Putamen (tissue), 1 donor: ENCODE results near the gene TREH.

ENCODE experiments used
- DNase-seq: peaks from one replicate; pipeline ENCODE4 v3.0.0-alpha.2; 2016; ENCODE audit warnings: low spot score

Gene TREH

DNA sequence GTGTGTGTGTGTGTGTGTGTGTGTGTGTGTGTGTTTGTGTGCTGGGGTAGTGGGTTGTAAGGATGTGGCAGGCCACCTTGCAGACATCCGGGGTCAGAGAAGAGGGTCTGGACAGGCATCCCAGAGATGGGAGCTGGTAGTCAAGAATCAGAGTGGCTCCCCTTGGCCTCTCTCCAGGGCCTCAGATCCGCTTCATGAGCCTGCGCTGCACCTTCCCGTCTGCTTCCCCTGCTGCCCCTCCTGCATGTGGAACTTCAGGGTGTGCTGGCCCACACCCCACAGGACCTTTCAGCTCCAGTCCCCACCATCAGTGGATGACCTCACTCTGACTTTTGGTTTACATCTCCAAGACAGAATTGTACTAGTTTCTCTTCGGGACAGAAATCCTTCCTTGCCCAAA, 31.2 kb downstream of the TREH start:
- no peak for DNase-seq

DNA sequence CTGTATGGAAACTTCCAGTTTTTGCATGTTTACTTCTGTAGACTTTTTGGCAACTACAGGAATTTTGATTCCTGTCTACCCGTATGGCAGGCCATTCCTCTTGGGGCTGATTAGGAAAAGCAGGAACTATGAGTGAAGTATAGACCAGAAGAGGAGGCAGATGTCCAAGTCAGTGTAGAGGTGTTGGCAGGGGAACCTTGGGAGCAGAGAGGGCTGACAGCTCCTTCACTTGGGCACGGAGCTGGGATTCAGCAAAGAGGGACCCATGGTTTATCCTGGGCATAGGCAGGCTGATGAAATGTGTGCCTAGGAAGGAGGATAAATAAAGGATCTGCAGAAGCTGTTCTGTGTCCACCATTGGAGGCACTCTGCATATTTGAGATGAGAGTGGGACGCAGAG, 33.1 kb downstream of the TREH start:
- no peak for DNase-seq

DNA sequence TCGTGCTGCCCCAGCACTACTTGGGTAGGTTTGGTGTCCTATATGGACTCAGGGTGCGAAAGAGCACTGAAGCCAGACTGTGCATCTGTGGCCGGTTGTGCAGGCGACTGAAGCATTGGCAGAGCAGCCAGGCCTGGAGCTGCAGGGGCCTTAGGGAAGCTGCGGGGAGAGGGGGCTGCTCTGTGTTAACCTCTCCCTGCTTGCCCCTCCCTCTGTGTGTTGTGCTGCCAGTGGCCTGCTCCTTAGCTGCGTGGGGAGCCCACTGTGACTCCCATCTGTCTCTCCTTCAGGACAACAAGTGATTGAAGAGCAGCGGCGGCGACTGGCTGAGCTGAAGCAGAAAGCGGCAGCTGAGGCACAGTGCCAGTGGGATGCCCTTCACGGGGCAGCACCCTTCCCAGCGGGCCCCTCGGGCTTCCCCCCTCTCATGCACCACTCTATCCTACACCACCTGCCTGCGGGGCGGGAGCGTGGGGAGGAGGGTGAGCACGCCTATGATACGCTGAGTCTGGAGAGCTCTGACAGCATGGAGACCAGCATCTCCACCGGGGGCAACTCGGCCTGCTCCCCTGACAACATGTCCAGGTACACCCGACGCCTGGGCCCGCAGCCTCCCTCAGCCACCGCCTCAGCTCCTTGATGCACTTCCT, 34.3 kb downstream of the TREH start:
- no peak for DNase-seq

DNA sequence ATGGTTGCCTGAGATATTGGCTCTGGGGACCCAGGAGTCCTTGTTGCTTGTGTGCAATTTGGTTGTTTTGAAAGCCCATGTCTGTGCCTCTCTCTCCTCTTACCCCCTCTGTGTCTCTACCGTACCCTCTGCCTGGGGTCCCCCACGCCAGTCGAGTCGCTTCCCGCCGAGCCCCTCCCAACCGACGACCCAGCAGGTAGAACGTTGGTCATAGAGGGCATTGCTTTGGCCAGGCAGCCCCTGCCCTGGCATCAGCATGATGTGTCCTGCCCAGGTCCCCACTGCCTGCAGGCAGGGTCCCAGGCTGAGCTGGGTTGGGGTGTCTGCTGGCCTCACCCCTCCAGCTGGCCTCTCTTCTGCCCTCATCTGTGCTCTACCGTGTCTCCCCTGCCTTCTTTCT, 35.0 kb downstream of the TREH start:
- no peak for DNase-seq

DNA sequence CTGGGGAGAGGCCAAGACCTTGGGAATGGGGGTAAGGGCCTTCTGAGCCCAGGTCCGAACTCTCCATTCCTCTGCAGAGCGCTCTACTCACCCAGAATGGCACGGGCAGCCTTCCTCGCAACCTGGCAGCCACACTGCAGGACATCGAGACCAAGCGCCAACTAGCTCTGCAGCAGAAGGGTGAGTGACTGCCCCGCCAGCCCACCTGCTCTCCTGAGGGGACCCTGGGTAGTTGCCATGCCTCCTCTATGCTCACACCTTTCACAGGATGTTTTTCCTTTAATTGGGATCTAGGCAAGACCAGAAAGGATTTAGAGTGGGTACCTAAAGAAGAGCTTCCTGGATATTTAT, 35.5 kb downstream of the TREH start:
- DNase-seq = no peak

DNA sequence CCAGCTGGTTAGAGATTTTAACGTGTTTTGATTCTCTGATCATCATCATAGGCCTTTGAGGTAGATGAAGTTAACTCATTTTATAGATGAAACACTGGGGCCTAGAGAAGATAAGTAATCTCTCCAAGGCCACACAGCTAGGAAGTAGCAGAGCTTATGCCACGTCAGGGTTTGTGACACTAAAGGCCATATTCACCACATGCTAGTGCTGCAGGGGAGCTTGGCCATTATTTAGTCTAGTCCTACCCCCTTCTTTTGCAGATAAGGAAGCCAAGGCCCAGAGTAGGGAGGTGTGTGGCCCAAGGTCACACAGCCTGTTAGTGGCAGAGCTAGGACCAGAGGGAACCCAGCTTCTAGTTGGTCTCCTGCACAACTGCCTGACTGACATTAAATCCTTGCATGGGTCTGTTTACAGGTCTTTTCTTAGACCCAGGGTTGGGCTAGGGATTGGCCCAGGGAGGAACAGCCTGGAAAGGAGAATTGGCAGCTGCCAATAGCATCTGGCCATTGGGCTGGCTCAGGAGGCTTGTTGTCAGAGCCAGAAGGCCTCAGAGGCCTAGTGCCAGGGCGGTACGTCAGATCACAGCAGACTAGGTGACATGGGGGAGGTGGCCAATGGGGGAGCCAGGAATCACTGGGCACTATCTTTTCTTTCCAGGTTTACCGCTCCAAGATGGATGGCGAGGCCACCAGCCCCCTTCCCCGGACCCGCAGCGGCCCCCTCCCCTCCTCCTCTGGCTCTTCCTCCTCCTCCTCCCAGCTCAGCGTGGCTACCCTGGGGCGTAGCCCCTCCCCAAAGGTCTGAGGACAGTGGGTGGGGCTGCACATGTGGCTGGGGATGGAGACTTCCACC, 36.1 kb downstream of the TREH start:
- no peak for DNase-seq

DNA sequence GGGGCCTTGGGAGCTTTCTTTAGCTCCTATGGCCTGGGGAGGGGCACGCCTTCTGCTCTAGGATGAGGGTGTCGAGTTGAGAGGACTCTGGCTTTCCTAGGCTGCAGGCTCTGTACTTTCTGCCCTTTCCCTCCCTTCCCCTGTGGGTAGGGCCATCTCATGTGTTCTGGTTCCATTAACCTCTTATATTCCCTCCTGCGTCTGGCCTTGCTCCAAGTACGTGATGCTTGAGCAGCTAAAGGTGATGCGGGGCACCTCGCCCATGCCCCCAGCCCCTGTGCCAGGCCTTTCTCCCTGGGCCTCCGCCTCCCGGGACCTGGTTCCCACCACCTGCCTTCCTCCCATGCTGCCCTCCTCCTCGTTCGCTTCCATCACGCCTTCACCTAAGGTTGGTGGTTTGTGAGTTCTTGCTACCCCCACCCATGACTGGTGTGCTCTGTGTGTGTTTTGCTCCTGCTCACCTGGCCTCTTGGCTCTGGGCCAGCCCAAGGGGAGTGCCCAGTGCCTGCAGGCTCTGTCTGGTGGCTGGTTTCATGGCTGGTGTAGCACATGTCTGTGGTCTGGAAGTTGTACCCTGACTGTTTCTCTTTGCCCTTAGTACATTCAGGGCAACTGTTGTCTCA, 37.9 kb downstream of the TREH start:
- no peak for DNase-seq

DNA sequence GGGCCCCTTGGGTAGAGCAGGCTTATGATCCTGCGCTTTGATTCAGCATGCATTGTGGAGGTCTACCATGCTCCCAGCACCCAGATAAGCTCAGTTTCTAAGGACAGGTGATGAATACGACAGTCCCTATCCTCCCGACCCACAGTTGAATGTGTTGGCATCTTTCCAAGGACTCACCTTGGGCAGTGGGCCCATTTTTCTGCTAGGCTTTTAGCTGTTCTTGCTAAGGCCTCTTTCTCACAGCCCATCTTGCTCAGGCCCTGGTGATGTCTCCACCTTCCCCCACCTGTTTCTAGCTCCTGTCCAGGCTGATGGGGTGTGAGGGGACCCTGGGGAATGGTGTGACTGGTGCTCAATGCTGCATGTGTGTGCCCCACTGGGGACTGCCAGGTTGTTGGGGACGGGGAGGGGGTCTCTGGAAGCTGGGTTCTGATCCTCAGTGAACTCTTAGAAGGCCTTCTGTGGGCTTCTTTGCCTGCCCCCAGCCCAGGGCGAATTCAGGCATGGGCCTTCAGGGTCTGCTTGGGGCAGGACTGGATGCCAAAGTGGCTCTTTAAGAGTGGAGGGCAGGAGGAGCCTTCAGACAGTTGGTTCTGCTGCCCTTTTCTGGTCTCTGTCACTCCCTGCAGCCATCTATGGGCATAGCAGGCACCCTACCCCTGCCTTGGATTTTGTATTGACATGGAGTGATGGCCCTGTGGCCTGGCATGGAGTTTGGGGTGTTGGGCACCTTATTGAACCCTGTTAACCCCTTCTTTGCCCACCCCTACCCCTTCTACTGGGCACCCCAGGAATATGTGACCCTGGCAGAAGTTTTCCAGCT, 38.9 kb downstream of the TREH start:
- no peak for DNase-seq

DNA sequence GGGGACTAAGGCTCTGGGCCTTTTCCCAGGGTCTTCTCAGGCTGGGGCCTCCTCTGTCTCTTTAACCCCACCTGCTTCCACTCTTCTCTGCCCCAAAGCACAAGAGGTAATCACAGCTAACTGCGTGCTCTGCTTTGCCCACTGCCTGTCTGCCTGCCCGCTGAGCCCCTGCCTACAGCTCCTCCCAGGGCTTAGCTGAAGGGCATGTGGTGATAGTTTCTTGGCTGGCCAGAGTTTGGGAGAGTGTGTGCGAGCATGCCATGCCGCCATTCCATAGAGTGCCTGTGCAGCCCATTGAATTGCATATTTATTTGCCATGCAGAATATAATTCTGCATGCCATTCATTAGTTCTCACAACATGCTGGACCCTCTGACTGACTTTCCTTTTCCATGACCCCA, 39.6 kb downstream of the TREH start:
- DNase-seq = no peak

DNA sequence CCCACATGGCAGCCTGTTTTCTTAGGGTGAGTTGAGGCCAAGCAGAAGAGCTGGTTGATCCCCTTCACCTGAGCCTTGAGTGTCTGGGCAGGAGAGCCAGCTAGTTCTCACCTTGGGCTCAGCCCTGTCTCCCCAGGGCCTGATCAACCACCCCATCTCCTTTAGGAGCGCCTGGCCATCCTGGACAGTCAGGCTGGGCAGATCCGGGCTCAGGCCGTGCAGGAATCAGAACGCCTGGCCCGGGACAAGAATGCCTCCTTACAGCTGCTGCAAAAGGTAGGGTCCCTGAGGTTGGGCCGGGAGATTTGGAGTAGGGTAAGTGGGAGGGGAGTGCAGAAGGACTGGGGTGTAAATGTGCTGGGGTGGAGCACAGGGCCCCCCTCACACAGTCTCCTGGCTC, 40.7 kb downstream of the TREH start:
- no peak for DNase-seq

DNA sequence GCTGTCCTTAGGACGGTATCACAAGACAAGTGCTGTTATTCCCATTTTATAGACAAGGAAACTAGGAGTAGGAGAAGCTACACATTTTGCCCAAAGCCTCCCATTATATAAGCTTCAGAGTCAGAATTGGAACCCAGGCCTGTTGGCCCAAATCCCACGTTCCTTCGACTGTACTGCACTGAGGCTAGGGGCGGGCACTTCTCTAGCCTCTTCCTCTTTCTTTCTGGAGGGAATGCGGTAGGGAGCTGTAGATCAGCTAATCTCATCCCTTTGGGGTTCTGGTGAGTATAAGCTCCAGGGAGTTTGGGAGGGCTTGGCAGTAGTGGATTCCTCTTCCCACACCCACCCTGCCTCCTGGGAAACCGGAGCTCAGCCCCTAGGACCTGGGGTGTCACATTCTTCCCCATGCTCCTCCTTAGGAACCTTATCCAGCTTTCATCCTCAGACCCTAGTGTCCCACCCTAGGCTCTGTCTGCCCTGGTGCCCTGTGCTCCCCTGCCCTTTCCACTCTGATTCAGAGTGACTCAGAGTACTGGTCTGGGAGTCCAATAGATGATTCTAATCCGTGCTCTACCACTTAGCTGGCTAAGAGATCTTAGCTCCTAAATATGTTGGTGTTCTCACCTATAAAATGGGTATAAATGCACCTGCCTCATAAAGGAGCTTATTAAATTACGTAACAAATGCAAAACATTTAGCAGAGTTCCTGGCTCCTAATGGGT, 42.7 kb downstream of the TREH start:
- DNase-seq = no peak

DNA sequence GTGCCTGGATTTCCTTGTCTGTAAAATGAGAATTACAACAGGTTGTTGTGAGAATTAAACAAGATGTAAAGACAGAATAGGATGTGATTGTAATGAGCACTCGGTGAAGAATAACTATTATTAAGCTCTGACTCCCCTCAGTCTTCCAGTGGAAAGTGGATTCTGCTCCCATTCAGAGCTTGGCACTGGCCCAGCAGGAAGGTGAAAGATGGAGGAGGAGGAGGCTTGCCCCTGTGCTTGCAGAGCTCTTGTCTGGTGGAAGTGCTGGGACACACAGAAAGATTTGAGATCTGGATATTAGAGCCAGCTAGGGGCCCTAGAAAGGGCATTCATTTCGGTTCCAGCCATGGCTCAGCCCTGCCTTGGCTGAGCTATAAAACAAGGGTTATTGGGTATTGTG, 43.8 kb downstream of the TREH start:
- DNase-seq = no peak

DNA sequence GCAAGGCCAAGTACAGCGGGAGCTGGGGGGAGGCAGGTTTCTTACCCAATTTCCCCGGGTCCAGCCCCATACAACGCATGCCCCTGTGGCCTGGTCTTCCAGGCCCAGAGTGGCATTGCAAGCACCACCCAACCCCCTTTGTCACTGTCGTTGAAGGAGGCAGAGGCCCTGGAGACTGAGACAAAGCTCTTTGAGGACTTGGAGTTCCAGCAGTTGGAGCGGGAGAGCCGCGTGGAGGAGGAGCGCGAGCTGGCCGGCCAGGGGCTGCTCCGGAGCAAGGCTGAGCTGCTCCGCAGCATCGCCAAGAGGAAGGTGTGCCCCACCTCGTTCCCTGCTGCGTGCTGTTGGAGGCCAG, 44.2 kb downstream of the TREH start:
- no peak for DNase-seq

DNA sequence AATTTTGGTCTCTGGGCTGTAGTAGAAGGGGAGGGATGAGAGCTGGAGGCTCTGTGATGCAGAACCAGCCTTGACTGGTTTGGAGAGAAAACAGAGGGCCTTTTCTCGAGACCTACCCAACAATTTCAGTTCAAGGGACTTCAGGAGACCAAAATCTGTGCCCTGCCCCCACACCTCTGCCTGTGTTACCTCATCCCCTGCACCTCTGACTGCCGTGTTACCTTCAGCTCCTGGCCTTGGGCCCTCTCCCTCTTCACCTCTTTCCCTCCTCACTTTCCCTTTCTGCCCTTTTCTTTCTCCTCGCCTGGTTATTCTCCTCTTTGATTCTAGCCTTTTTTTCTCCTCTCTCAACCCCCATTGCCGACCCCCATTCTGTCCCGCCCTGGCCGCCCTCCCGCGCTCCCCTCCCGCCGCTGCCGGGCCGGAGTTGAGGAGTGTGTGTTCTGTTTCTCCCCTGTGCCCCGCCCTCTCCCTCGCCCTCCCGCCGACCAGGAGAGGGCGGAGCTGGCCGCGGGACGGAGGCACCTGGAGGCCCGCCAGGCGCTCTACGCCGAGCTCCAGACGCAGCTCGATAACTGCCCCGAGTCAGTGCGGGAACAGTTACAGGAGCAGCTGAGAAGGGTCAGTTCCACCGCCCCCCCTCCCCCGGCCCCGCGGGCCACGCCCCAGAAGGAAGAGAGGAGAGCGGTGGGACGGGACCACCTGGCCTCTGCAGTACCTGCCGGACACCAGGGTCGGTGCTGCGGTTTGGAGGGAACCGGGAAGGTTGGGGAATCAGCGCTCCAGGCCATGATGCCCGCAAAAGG, 44.8 kb downstream of the TREH start:
- no peak for DNase-seq

DNA sequence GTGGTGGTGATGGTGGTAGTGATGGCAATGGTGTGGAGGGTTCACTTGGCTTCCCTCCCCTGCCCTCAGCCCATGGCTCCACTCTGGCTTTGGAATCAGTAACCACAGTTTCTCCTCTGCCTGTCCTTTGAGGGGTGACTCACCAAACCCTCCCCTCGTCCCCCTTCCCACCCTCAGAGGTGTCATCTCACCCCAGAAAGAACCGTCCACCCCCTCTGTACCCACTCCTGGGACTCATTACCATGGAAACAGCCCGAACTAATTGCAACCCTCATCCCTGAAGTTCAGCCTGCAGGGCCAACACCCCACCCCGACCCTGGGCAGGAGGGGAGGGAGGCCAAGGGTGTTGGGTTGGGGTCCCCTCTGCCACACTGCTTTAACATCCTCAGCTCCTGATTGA, 45.5 kb downstream of the TREH start:
- no peak for DNase-seq

DNA sequence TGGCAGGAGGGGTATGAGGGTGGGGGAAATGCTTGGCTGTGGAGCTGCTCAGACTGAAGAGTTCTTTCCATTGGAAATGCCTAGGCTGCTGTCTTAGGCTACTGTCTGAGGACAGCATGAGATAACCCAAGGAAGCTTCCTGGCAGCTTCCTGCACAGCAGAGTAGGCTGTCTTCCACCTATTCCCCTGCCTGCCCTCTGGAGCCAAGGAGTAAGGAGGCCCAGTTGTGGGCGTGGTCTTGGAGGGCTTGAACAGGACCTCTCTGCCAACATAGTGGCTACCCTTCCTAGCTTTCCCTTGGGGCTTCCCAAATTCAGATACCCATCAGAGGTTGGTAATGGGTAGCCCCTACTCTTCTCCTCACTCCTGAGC, 46.1 kb downstream of the TREH start:
- no peak for DNase-seq

DNA sequence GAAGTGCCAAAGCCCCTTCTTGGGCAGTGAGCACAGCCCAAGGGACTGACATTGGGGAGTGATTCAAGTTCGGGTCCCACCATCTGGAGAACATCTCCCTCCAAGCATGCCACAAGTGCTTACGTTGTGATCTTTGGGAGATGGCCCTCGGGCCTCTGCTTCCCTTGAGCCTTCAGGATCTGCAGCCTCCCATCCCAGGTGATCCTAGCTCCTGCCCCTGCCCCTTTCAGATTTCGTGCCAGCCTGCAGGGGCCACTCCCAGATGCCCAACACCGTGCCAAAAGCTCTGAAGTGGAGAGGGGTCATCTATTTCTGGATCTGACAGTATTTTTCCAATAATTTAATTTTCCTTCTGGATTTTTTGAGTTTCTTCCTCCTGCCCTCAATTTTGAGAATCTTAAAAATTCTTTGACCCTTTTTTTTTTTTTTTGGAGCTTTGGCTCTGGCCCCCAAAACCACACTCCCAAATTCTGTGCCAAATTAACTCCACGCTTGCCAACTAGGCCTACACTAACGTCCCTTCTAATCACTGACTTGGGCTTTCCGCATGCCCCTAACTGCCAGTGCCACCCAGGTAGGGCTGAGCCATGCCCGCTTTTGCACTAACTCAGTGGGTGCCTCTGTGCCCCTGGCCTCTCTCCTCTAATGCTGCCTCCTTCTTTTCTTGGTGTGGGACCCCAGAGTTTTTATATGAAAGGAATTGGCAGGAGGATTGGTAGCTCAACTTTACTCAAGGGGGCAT, 46.7 kb downstream of the TREH start:
- no peak for DNase-seq

DNA sequence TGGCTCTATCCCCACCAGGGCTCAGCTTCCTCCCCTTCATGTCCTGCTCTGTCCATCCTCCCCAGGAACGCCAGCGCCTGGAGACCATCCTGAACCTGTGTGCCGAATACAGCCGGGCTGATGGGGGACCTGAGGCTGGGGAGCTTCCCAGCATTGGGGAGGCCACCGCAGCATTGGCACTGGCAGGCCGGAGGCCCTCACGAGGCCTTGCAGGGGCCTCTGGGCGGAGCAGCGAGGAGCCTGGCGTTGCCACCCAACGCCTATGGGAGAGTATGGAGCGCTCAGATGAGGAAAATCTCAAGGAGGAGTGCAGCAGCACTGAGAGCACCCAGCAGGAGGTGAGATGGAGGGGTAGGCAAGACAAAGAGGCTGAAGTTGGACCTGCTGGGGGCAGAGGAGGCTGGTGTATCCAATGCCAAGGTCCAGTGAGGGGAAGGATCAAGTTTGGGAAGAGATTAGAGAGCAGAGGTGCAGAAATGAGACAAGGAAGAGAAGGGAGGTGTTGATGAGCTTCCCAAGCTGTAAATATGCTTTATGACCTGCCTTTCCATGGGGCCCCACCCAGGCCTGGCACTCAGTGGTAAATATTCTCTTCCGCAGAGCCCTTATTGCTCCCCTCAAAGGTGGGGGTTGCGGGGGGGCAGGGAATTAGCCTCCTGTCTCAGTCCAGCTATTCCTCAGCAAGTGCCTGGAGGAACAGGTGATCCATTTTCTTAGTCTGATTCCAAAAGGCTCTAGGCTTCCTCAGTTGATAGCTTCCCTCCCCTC, 48.1 kb downstream of the TREH start:
- DNase-seq = no peak

DNA sequence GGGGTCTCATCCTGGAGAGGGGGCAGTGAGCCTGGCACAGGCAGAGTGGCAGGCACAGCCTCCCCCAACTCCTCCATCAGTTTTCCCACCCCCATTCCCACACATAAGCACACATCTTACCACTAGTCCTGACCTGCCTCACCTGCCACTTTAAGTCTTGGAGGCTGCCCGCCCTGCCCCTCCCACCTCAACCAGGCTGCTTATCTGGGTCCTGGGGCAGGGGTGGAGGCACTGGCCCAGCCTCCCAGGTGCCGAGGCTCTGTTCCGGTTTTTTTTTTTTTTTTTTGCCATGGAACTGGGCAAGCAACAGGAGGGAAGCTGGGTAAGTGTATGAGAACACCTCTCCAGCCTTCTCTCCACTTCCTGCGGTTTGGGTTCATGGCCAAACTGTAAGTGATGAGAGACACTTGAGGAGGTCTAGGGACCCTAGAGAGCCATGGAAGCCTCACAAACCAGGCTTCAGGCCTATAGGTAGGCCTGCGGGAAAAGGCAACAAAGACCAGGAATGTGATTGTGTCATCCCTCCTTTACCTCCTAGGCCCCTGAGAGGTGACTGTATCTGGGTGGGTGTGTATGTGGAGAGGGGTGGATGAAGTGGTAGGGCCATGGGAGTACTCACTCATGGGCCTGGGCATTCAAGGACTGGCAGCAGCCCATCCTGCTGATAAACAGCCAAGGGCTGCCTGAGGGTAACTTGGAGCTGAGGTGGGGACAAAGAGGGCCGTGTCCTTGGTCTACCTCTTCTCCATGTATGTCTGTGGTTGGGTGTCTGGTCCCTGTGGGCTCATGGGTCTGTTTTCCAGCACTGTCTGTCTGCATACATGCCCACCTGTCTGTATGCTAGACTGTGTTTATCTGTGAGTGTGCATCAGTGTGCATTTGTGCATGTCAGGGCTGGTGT, 49.4 kb downstream of the TREH start:
- no peak for DNase-seq
